ENCODE measurements around the gene BCAR1. TPM values are rescaled to one million over a fixed set of nuclear protein-coding genes. Genes with fewer than 3 reads are reported as not detected.

BCAR1 gene
- total and polyA plus RNA-seq, 2 of the 13 experiments (the other 11 are each of a cell fraction or from before 2014, with no cell fraction given), result 48.1 to 51.7 TPM

DNA sequence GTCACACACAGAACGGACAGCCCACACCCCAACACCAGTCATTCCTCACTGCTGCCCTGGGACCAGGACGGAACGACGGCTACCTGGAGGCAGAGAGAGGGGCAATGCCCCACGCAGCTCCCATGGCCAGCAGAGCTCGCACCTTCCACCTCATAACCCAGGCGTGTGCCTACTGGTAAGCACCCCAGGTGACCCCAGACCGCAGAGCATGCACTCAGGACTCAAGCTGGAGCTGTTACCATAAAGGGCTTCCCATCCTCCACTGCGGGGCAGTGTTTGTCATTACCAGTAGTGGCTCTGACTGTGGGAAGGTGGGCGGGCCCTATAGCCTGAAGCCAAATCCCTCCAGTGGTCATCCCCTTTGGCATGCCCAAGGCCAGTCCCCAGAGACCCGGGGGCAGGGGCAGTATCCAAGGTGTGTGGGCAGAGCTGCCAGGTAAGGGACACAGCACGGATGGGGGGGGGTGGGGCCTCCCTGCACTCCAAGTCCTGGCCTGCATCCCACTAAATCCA lies 4.7 kb upstream of the BCAR1 start (continued):
- TF ChIP-seq ZNF746 (CRISPR knock-in tag; IDR thresholded peaks at IDR 0.05), result no peak
- no peak for TF ChIP-seq ELF1 (CRISPR knock-in tag; IDR thresholded peaks at IDR 0.05)
- TF ChIP-seq MTF2 (CRISPR knock-in tag; IDR thresholded peaks at IDR 0.05; ENCODE audit: borderline replicate concordance), result no peak
- TF ChIP-seq HIVEP1 (CRISPR knock-in tag; IDR thresholded peaks at IDR 0.05), result no peak; the same call in 1 of the 2 replicates
- no peak for TF ChIP-seq ZNF672 (CRISPR knock-in tag; IDR thresholded peaks at IDR 0.05)
- TF ChIP-seq ZNF607 (CRISPR knock-in tag; IDR thresholded peaks at IDR 0.05; ENCODE audit: borderline replicate concordance), result no peak
- TF ChIP-seq RFXAP (CRISPR knock-in tag; IDR thresholded peaks at IDR 0.05; ENCODE audit: borderline replicate concordance), result no peak
- TF ChIP-seq, protein P1, sequence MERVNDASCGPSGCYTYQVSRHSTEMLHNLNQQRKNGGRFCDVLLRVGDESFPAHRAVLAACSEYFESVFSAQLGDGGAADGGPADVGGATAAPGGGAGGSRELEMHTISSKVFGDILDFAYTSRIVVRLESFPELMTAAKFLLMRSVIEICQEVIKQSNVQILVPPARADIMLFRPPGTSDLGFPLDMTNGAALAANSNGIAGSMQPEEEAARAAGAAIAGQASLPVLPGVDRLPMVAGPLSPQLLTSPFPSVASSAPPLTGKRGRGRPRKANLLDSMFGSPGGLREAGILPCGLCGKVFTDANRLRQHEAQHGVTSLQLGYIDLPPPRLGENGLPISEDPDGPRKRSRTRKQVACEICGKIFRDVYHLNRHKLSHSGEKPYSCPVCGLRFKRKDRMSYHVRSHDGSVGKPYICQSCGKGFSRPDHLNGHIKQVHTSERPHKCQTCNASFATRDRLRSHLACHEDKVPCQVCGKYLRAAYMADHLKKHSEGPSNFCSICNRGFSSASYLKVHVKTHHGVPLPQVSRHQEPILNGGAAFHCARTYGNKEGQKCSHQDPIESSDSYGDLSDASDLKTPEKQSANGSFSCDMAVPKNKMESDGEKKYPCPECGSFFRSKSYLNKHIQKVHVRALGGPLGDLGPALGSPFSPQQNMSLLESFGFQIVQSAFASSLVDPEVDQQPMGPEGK (CRISPR knock-in tag; IDR thresholded peaks at IDR 0.05), result peak; percentile 54; the same call in 1 of the 2 replicates
- no peak for TF ChIP-seq ARNT2 (CRISPR knock-in tag; IDR thresholded peaks at IDR 0.05; ENCODE audit: low read depth)
- TF ChIP-seq RFX3 (CRISPR knock-in tag; IDR thresholded peaks at IDR 0.05), result no peak
- no peak for TF ChIP-seq REXO4 (CRISPR knock-in tag; IDR thresholded peaks at IDR 0.05; ENCODE audit: borderline replicate concordance)
- TF ChIP-seq TAF1 (CRISPR knock-in tag; IDR thresholded peaks at IDR 0.05), result no peak
- TF ChIP-seq NFIC (IDR thresholded peaks at IDR 0.05; ENCODE audit: low read length), result no peak
- no peak for TF ChIP-seq ETV6 (CRISPR knock-in tag; conservative IDR thresholded peaks at IDR 0.05)
- no peak for TF ChIP-seq ZNF766 (CRISPR knock-in tag; IDR thresholded peaks at IDR 0.05; ENCODE audit: borderline replicate concordance)
- TF ChIP-seq FOXK1 (CRISPR knock-in tag; IDR thresholded peaks at IDR 0.05; ENCODE audit: borderline replicate concordance, low read depth), result no peak
- TF ChIP-seq, protein P2, sequence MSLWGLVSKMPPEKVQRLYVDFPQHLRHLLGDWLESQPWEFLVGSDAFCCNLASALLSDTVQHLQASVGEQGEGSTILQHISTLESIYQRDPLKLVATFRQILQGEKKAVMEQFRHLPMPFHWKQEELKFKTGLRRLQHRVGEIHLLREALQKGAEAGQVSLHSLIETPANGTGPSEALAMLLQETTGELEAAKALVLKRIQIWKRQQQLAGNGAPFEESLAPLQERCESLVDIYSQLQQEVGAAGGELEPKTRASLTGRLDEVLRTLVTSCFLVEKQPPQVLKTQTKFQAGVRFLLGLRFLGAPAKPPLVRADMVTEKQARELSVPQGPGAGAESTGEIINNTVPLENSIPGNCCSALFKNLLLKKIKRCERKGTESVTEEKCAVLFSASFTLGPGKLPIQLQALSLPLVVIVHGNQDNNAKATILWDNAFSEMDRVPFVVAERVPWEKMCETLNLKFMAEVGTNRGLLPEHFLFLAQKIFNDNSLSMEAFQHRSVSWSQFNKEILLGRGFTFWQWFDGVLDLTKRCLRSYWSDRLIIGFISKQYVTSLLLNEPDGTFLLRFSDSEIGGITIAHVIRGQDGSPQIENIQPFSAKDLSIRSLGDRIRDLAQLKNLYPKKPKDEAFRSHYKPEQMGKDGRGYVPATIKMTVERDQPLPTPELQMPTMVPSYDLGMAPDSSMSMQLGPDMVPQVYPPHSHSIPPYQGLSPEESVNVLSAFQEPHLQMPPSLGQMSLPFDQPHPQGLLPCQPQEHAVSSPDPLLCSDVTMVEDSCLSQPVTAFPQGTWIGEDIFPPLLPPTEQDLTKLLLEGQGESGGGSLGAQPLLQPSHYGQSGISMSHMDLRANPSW (CRISPR knock-in tag; IDR thresholded peaks at IDR 0.05; ENCODE audit: borderline replicate concordance), result no peak
- TF ChIP-seq, protein P3, sequence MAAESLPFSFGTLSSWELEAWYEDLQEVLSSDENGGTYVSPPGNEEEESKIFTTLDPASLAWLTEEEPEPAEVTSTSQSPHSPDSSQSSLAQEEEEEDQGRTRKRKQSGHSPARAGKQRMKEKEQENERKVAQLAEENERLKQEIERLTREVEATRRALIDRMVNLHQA (CRISPR knock-in tag; IDR thresholded peaks at IDR 0.05), result no peak
- TF ChIP-seq ZNF776 (CRISPR knock-in tag; IDR thresholded peaks at IDR 0.05), result no peak
- TF ChIP-seq WIZ (CRISPR knock-in tag; IDR thresholded peaks at IDR 0.05), result no peak
- peak; percentile 82; the same call in 1 of the 2 replicates for TF ChIP-seq HNRNPL (IDR thresholded peaks at IDR 0.05; ENCODE audit: low read depth, low read length)
- no peak for TF ChIP-seq ZBTB21 (CRISPR knock-in tag; IDR thresholded peaks at IDR 0.05)
- no peak; the same call in 1 of the 2 replicates for TF ChIP-seq ZNF556 (CRISPR knock-in tag; IDR thresholded peaks at IDR 0.05; ENCODE audit: borderline replicate concordance)
- TF ChIP-seq ZNF136 (CRISPR knock-in tag; IDR thresholded peaks at IDR 0.05; ENCODE audit: low read depth), result no peak
- TF ChIP-seq RFX1 (IDR thresholded peaks at IDR 0.05), result no peak
- no peak for TF ChIP-seq GATA4 (IDR thresholded peaks at IDR 0.05; ENCODE audit: borderline replicate concordance, low read depth)
- TF ChIP-seq ZFP37 (CRISPR knock-in tag; IDR thresholded peaks at IDR 0.05; ENCODE audit: borderline replicate concordance), result no peak
- TF ChIP-seq ARNT (IDR thresholded peaks at IDR 0.05), result no peak
- TF ChIP-seq BATF2 (CRISPR knock-in tag; IDR thresholded peaks at IDR 0.05), result no peak

Measured in HepG2 (cell line).